TTC549 (cell line): ENCODE measurements around the gene IL17B.

Source experiments
- FAIRE-seq: peaks from 2 replicates; lab custom pipeline; 2012; peaks lifted over from hg19 to GRCh38; lab: Jason Lieb, UNC

The IL17B gene

DNA sequence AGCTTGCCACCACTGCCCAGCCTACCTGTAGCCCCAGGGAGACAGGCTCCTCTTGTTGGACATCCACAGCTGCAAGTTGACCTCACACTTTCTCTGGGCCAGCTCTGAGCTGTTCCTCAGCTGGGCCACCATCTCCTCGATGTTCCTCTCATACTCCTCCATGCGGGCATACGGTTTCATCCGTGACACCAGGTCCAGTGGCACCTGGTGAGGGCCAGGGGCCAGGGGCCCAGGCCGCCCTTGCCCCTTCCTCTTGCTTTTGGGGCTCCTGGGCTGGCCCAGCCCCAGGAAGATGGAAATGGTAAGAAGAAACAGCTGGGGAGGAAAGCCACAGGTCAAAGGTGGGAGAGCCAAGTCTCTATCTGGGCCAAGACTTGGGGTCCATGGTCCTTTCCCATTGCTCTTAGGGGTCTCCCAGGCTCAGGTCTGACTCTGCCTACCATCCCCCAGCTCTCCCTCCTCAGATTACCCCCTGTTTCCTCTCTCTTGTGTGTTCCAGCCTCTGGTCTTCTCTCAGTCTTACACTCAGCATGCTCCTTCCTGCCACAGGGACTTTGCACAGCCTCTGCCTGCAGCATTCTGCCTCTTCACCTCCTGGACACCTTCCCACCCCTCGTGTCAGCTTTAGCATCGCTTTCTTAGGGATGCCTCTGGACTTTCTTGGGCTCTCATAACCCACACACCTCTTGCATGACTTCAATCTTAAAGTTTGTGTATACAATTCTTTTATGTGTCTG, 2.2 kb downstream of the IL17B start:
- no peak for FAIRE-seq

DNA sequence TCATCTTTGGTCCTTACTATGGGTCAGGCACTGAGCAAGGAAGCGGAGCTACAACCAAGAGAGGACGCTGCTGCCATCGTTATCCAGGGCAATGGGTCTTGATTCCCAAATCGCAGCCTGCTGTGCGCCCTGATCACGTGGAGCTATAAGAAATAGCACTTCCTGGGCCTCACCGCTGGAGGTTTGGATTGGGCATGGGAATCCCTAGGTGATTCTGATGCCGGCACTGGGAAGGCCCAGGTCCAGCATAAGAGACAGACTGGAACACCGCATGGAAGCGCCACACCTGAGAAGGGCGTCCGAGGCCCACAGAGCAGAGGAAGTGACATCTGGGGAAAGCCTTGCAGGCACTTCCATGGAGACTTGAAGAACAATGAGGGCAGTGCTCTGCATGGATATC, 3.0 kb downstream of the IL17B start:
- no peak for FAIRE-seq

GRCh38 chr5:149375434-149375833, 3.7 kb downstream of the IL17B start:
- no peak for FAIRE-seq

DNA sequence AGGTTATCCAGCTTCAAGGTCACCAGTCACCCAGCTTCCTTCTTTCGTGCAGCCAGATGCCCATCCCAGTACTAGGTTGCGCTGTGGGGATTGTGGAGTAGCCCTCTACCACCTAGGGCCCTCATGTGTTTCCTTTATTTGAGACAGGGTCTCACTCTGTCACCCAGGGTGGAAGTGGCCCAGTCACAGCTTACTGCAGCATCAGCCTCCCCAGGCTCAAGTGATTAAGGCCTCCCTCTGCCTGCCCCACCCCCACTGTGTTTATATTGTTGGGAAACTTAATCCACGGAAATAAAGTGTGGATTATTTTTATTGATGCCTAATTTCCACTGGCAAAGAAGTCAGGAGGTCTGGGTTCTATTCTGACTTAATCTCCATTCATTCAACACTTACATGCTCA, 4.3 kb downstream of the IL17B start:
- FAIRE-seq = no peak

- no peak for FAIRE-seq
Observed at GRCh38 chr5:149374303-149374702, 4.8 kb downstream of the IL17B start.

DNA sequence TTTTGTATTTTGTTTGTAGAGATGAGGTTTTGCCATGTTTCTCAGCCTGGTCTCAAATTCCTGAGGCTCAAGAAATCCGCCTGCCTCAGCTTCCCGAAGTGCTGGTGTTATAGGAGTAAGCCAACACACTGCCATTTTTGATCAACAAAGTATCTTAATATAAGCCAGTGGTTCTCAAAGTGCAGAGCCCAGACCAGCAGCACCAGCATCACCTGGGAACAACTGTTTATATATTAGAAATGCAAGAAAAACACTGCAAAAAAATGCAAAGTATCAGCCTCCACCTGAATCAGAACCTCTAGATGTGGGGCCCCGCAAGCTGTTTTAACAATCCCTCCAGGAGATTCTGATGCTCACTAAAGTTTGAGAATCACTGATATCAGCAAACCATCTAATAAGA, 6.2 kb downstream of the IL17B start:
- no peak for FAIRE-seq

DNA sequence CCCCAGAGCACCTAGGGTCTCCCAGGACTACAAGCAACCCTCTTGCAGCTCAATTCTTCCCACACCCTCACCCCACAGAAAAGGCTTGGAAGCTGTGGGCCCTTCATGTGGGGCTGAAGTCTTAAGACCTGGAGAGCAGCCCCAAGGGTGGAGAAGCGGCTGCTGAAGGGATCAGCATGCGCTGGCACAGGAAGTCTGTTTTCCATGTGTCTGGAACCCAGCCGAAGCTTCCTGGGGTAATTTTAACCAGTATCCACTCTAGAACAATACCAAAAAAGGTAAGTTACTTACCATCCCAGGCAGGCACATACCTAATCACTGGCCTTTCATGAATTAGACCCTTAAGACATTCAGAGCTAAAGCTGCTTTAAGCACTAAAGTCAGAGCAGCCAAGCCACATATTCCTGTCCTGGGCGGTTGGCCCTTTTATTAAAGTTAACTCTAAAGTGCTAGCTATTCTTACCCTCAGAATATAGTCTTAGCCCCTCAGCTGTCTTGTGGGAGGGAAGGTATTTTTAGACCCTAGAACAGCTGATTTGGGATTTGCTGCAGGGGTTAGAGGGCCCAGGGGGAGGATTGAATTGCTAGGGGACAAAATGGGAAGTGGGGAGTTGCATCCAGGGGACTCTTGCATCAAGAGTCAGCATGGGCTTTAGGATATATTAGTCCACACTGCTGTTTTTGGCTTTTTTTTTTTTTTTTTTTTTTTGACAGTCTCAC, 6.9 kb downstream of the IL17B start:
- no peak for FAIRE-seq

GRCh38 chr5:149371296-149371962, 7.7 kb downstream of the IL17B start:
- FAIRE-seq = no peak

DNA sequence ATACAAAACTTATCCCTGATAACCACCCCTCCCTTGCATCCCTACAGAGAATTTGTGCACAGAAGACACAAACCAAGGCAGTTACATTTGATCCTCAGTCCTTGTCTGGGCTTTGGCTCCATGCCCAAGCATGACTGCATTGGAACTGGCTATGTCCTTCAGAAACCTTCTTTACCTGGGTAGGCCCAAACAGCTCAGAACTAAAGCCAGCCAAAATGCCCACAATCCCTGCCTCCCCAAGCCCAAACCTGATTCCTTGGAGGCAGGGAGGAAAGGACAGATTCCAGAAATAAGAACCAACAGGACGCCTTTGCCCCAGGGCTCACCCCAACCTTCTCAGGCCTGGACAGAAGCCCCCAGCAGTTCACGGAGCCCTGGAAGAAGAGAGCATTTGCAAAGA, 8.2 kb downstream of the IL17B start:
- FAIRE-seq = no peak

DNA sequence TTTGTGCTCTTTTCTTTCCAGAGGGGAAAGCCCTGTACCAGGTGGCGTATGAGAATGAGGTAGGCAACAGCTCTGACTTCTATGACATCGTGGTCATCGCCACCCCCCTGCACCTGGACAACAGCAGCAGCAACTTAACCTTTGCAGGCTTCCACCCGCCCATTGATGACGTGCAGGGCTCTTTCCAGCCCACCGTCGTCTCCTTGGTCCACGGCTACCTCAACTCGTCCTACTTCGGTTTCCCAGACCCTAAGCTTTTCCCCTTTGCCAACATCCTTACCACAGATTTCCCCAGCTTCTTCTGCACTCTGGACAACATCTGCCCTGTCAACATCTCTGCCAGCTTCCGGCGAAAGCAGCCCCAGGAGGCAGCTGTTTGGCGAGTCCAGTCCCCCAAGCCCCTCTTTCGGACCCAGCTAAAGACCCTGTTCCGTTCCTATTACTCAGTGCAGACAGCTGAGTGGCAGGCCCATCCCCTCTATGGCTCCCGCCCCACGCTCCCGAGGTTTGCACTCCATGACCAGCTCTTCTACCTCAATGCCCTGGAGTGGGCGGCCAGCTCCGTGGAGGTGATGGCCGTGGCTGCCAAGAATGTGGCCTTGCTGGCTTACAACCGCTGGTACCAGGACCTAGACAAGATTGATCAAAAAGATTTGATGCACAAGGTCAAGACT, 11.0 kb downstream of the IL17B start:
- no peak for FAIRE-seq

DNA sequence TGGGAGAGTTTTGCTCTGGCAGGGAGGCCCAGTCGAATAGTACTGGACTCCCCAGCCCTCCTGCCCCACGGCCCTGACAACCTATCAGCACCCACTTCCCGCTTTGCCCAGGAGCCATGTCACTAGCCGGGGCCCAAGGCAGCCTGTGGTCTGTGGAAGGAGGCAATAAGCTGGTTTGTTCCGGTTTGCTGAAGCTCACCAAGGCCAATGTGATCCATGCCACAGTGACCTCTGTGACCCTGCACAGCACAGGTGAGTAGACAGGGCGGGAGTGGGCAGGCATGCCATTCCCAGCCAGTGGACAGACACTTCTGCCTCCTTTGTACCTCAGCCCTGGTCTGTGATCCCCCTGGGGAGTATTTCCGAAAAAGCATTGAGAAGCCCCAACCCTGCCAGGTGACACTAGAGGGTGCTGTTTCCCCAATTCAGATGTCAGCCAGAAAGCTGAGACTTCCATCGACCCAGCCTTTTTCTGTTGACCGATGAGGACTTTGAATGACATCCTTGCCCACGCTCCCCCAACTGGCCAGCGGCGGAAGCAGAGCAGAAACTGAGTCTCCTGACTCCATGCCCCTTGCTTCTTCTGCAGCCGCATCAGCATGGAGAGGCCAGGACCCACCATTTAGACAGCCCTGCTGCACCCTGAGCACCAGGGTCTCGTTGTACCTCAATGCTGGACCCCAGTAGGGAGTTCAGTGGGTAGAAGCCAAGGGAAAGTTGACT, 11.7 kb downstream of the IL17B start:
- FAIRE-seq = peak; percentile 67

DNA sequence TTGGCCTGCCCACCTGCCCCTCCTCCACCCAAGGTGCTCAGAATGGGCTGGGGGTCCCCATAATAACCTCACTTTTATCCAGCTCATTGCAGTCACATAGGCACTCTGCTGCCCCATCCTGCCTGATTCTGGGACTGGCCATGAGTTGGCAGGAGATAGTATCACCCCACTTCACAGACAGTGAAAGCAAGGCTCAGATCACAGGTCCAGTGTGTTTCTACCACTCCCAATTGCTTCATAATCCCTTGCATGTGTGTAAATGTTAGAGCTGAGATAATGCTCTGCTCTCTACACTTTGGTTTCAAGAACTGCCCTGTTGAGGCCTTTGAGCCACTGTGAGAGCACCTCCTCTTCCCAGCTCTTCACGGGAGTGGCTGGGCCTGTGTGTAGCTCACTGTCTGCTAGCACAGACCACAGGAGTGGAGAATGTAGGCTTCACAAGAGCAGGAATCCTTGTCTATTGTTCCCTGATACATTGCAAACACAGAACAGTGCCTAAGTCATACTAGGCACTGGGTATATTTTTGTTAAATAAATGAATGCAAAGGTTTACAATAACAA, 12.8 kb downstream of the IL17B start:
- no peak for FAIRE-seq

DNA sequence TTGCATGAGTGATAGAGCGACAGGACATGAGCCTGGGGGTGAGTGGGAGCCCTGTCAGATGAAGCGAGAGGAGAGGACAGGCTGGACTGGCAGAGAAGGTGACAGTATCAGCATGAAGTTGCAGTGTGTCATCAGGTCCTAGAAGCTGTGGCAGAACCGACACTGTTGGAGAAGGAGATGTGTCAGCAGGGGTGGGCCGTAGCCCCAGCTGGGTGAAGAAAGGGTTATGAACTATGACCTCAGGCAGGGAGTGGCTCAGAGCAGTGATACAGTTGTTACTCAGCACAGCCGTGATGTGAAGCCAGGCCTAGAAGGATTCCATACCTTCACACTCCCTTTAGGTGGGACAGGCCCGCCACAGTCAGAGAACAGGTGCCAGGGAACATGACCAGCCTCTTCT, 13.7 kb downstream of the IL17B start:
- no peak for FAIRE-seq

GRCh38 chr5:149364719-149365118, 14.4 kb downstream of the IL17B start:
- FAIRE-seq = no peak

DNA sequence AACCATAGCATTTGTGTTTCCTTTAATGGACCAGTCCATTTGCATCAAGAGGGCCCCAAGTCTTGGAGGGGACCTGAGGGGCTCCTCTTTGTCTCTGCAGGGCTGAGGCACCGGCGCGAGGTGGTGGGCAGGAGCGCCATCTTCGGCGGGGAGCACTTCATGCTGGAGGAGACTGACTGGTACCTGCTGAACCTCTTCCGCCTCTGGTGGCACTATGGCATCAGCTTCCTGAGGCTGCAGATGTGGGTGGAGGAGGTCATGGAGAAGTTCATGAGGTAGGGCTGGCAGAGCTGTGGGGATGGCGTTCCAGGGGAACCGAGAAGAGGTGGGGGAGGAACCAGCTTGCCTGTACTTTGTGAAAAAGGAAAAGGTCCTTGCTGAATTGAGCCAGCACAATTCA, 15.2 kb downstream of the IL17B start:
- FAIRE-seq = no peak

- no peak for FAIRE-seq
Observed at GRCh38 chr5:149363358-149363757, 15.7 kb downstream of the IL17B start.

- no peak for FAIRE-seq
Observed at GRCh38 chr5:149362541-149362940, 16.6 kb downstream of the IL17B start.

DNA sequence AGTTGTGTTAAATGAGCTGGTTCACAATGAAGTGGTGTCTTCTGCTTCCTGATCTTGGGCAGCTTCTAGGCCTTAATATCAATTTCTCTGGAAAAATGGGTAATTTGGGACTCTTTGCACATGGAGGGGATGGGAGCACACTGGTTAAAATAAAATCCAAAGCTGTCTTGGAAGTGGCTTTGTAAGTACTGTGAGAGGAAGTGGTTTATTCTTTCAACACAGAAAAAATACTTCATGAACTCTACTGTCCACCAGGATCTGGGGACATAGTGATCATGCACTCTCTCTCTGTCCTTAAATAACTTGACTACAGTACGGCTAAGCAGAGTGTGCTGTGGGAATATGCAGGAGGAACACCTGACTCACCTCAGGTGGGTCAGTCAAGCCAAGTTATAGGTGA, 18.8 kb downstream of the IL17B start:
- no peak for FAIRE-seq

GRCh38 chr5:149358868-149359495, 20.1 kb downstream of the IL17B start:
- FAIRE-seq = no peak

DNA sequence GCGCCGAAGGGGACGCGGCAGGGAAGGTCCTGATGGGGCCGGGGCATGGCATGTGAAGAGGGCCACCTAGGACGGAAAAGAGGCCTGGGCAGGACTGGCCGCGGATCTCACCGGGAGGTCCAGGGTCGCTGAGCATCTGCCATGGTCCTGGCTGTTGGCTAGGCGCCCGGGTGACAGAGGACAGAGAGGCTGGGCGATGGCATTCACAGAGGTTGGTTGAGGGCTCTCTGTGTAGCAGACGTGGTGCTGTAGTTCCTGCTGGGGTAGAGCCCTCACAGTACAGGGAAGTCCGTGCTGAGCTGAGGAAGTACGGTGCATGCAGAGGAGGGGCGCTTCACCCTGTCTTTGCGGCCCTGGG, 20.8 kb downstream of the IL17B start:
- no peak for FAIRE-seq
